ENCODE measurements around the gene IZUMO1.
"Not testable (repeated sequence)": the region's sequence is repeated elsewhere in the genome, so short reads cannot be mapped to it uniquely, and the experiment has no call there.

IZUMO1 gene

DNA sequence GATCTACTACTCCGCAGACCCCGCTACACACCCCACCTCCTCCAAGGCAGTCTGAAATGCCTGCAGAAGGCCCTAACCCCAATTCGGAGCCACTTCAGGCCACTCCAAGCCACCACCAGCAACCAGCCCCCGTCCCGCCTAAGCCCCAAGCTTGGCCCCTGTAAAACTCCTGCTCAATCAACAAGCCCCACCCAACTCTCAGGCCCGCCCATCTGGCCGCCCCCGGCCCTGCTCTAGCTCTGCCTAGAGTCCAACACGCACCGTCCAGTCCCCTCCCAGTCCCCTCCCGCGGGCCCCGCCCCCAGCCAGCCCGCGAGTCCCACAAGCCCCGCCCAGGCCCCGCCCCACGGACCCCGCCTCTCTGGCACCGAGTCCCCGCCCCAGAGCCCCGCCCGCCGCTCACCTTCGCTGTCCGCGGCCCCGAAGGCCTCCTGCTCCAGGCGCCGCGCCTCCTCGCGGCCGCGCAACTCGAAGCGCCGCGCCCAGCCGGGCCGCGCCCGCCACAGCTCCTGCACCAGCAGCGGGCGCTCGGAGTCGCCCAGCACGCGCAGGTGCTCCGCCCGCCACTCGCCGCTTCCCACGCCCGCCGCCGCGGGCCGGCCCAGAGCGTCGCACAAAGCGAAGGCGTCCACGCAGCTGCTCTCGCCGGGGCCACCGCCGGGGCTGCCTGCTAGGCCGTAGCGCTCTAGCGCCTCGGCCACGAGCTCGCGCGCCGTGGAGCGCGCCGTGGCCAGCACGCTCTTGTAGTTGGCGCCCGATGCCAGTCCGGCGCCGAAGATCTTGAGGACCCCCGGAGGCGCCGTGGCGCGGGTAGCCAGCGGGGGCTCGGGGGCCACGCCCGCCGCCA lies 7.9 kb downstream of the IZUMO1 start:
- DNase-seq (ENCODE audit: low read depth, low spot score) = peak; percentile 95

DNA sequence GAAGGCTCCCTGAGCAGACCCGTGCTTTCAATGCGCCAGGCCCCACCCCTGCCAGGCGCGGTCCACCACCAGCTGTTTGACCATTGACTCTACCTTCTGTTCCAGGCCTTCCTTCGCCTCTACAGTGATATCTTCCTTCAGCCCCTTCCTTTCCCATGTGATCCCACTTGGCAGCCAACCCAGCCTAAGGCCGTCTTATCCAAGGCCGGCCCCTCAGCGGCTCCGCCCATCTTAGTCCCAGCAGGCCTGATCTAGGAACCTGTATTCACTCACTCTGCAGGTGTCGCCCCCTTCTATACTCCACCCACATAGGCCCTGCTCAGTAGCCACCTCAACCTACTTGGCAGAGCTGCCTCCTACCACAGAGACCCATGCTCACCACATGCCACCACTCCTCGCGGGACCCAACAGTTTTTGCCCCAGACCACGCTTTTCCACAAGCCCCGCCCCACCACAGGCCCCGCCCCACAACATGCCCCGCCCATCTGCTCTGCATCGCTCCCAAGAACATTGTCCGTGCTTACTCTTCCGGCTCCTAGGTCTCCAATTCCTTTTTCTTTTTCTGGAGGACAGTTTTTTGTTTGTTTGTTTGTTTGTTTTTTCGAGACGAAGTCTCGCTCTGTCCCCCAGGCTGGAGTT lies 9.2 kb downstream of the IZUMO1 start:
- no peak for DNase-seq (ENCODE audit: low read depth, low spot score)

GRCh38 chr19:48735031-48735615 lies 11.6 kb downstream of the IZUMO1 start:
- DNase-seq (ENCODE audit: low read depth, low spot score) = peak; percentile 54

DNA sequence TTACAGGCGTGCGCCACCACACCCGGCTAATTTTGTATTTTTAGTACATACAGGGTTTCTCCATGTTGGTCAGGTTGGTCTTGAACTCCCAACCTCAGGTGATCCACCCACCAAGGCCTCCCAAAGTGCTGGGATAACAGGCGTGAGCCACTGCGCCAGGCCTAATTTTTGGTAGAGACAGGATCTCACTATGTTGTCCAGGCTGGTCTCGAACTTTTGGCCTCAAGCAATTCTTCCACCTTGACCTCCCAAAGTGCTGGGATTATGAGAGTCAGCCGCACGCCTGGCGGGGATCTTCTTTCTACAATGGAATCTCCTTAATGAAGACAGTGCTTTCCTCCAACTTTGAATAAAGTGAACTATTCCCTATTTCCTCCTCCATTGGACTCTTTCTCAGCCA lies 12.1 kb downstream of the IZUMO1 start:
- no peak for DNase-seq (ENCODE audit: low read depth, low spot score)

DNA sequence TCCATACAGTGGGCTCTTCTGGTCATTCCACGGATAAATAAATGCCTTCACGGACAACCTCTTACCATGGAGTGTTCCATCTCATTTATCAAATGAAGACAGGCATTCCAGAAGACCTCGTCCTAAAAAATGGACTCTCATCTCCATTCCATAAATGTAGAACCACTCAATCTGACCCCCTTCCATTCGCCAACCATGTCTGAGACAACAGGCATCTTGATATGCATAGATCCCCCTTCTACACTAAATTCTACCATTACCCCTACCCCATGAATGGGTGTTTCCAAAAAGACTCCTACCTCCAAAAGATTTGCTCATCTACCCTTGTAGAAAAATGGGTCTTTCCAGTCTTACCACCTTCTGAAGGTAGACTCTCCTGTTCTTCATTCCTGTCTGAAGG lies 15.3 kb downstream of the IZUMO1 start:
- no peak for DNase-seq (ENCODE audit: low read depth, low spot score)

- DNase-seq (ENCODE audit: low read depth, low spot score) = no peak
Measured at GRCh38 chr19:48728911-48729664, 17.6 kb downstream of the IZUMO1 start.

DNA sequence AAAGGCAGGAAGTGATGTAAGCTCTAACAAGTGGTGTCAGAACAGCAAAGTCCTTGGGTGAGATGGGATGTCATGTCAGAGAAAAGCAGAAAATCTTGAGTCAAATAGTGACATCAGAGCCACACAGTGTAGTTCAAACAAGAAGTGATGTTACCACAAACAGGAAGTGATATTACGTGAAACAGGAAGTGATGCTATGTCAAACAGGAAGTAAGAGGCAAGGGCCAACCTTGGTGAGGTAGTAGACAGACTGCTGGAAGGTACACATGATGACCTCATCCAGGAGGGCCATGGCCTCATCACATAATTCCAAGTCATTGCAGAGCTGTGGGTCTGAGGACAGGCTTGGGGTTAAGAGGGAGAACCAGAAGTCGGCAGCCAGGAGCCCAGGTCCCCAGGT lies 20.2 kb downstream of the IZUMO1 start:
- no peak for DNase-seq (ENCODE audit: low read depth, low spot score)

GRCh38 chr19:48724796-48725753 lies 21.6 kb downstream of the IZUMO1 start:
- DNase-seq (ENCODE audit: low read depth, low spot score) = peak; percentile 82

GRCh38 chr19:48722196-48722708 lies 24.5 kb downstream of the IZUMO1 start:
- no peak for DNase-seq (ENCODE audit: low read depth, low spot score)

- DNase-seq (ENCODE audit: low read depth, low spot score) = peak; percentile 100
Measured at GRCh38 chr19:48720613-48721296, 26.0 kb downstream of the IZUMO1 start.

DNA sequence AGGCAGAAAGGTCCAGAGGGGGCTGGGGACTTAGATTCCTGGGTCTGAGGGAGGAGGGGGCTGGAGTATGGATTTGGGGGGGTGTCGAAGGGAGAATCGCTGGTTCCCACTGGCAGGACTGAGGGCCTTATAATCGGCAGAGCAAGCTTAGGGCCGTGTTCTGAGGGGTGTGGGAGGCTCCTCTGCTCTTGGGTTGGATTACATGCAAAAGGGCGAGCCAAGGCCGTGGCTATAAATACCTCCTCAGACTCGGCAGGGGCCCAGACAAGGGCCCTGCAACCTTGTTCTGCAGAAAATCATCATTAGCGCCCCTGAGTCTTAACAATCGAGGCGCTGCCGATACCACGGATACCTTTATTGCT lies 26.5 kb downstream of the IZUMO1 start:
- DNase-seq (ENCODE audit: low read depth, low spot score) = no peak

DNA sequence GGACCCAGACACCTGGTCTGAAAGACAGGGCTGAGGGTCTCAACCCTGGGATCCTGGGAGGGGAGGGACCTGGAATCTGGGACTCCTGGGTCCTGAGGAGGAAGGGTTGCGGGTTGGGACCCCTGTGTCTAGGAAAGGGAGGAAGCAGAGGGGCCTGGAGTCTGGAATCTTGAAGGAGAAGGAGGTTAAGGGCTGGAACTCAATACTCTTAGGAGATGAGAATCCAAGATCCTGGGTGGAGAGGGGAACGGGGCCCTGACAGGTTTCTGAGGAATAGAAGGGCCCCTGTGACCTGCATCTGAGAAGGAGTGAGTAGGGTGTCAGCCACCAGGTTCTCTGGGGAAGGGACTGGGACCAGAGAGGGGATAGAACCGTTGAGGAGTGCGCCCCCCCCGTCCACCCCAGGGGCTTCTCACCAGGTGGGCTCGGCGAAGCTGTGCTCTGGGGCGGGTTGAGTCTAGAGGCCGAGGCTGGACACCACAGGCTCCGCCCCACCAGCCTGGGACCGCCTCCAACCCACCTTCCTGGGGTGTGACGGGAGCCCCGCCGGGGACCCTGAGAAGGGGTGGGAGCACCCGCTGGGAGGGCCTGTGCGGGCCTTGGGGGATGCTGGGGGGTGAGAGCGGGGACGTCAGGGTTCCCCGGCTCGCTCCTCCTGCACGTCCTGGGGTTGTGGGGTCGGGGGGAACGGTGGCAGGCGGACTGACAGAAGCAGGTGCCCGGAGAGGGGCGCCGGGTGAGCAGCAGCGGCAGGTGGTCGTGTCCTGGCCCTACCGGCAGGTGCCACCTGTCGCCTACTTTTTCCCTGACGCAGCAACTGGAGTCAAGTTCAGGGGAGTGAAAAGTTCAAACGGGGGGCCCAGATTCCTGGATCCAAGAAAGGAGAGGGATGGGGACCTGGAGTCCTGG lies 27.2 kb downstream of the IZUMO1 start, which contains the start of gene MAMSTR:
Gene MAMSTR, minus strand, starts transcription at position 463 of the 909 bp plus-strand sequence. CDS start 694 bp downstream, outside the sequence.
- DNase-seq (ENCODE audit: low read depth, low spot score) = no peak

DNA sequence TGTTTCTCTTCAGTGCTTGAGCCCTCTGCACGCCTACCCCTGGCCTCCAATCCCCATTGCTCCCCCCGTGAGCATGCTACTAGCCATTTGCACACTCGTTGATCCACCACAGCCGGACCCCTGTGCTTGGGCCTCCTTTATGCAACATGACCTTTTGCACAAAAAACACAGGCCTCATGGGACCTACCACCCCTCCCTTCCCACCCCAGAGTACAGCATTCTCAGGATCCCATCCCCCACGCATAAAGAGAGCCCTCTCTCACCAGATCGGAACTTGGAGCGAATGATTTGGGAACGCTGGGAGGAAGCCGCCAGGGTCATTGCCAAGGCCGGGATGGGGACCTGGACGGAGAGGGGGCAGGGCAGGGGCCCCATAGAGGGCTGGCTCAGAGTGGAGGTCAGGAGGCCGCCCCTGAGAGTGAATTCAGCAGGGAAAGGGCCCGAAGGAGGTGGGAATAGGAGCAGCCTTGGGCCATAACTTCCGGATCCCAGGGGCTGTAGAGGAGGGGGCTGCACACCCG lies 27.9 kb downstream of the IZUMO1 start:
- no peak for DNase-seq (ENCODE audit: low read depth, low spot score)

- DNase-seq (ENCODE audit: low read depth, low spot score) = not testable (repeated sequence)
Measured at GRCh38 chr19:48718106-48718505, 28.6 kb downstream of the IZUMO1 start.

DNA sequence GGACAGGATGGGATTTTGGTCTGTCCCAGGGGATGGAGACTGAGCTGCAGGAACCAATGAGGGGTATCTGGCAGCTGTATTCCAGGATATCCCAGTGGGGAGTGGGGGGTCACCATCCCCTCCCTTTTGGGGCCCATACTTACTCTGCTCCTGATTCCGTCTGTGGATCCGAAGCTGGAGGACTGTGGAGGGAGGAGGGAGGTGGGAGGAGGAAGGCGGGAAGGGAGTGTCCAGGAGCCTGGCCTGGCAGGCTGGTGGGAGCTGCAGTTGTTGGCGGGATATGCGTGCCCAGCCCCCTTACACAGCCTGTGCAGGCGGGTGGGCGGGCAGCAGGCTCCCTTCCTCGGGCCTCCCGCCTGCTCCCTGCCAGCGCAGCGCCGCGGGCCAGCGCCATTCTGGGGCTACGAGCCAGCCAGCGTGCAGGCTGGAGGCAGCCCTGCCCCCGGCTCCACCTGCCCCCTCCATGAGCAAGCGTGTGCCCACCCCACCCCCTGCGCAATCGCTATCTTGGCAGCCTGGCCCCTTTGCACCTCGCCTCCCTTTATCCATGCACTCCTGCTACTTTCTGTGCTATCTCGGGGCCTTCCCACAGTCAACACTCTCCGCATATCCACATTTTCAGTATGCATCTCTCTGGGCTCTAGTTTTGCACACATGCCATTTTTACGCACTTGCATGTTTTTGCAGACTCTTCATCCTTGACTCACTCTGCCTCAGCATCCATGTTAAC lies 30.0 kb downstream of the IZUMO1 start:
- peak; percentile 65 for DNase-seq (ENCODE audit: low read depth, low spot score)

- DNase-seq (ENCODE audit: low read depth, low spot score) = no peak
Measured at GRCh38 chr19:48715681-48716171, 31.0 kb downstream of the IZUMO1 start.

- DNase-seq (ENCODE audit: low read depth, low spot score) = no peak
Measured at GRCh38 chr19:48714759-48715675, 31.7 kb downstream of the IZUMO1 start.
